ENCODE data around the gene ZBTB32.

Gene ZBTB32

DNA sequence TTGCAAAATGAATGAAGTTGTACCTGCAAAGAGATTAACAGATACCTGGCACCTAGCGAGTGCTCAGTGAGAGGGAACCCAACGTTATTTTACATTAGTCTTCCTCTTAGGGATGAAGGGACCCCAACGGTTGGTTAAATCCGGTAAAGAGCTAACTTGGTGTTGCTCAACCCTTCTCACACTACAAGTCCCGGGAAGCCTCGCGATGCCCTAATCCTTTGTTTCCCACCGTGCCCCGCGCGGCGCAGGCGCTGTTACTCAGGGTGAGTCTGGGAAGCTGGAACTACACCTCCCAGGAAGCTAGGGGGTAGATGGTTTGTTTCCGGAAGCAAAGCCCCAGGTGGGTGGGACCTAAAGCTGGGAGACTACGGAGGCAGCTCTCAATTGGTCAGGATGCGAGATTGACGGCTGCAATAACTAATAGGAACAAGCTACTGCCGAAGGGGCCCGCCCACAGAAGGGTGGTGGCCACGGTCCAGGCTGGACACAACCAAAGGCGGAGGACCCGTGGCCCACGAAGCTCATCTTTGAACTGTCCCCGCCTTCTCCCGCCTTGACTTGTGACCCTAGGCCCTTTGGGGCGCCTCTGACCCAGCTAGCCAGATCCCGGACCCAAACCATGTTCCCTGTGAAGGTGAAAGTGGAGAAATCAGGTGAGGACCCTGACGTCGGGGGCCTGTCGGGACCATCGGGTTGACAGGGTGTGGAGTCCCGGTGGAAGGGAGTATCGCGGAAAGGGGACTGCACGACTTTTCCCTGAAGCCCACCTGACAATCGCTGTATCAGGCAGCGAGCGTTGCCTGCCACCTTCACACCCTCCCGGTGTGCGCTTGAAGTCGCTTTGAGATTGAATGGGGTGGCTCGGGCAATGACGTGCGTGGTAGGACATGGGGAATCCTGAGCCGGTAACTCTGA, 44.0 kb downstream of the ZBTB32 start, which contains the start of gene LIN37:
Gene LIN37, plus strand, starts transcription at position 471 of the 915 bp plus-strand sequence. Its CDS starts 149 bp downstream, at position 620.
- H3K27me3 ChIP-seq (ENCODE audit: control insufficient read depth in 5 of 5, insufficient read depth in 4 of 5, low read length in 5 of 5): peaks cover 0 to 4% (median 0%) of the 10 kb centered on the region in 5 donors
- peaks cover 0 to 2% (median 0%) of the 10 kb centered on the region in 5 donors for H3K9me3 ChIP-seq (ENCODE audit: control insufficient read depth in 5 of 5, low read length in 5 of 5)
- H3K4me1 ChIP-seq (ENCODE audit: control insufficient read depth in 5 of 5, insufficient read depth in 5 of 5, low read length in 5 of 5): peaks cover 20 to 49% (median 43%) of the 10 kb centered on the region in 5 donors
- H3K36me3 ChIP-seq (ENCODE audit: control insufficient read depth in 5 of 5, insufficient read depth in 5 of 5, low read length in 5 of 5): peaks cover 0 to 23% (median 16%) of the 10 kb centered on the region in 5 donors
- H3K4me3 ChIP-seq (ENCODE audit: low read depth in 1 of 5, low read length in 5 of 5): peak within 1 kb of the TSS; percentile 91 to 98 (median 97)
- peak within 1 kb of the TSS; percentile 70 for H3K27ac ChIP-seq (ENCODE audit: low read depth, low read length)
- peak within 1 kb of the TSS; percentile 77 to 97 (median 93) for H3K9ac ChIP-seq (ENCODE audit: low read length in 5 of 5)

- Histone ChIP-seq H3K9ac (ENCODE audit: low read length in 5 of 5) (peak overlapping the region in 3 of 5 donors; percentile 37 to 59 (median 58)), H3K9me3 (ENCODE audit: control insufficient read depth in 5 of 5, low read length in 5 of 5) (peaks cover 0 to 2% (median 0%) of the 10 kb centered on the region in 5 donors), H3K4me3 (ENCODE audit: low read depth in 1 of 5, low read length in 5 of 5) (no peak overlapping the region), H3K27ac (ENCODE audit: low read depth, low read length) (peak overlapping the region; percentile 41), H3K4me1 (ENCODE audit: control insufficient read depth in 5 of 5, insufficient read depth in 5 of 5, low read length in 5 of 5) (peaks cover 16 to 58% (median 40%) of the 10 kb centered on the region in 5 donors), H3K27me3 (ENCODE audit: control insufficient read depth in 5 of 5, insufficient read depth in 4 of 5, low read length in 5 of 5) (peaks cover 0 to 4% (median 0%) of the 10 kb centered on the region in 5 donors), H3K36me3 (ENCODE audit: control insufficient read depth in 5 of 5, insufficient read depth in 5 of 5, low read length in 5 of 5) (peaks cover 0 to 30% (median 26%) of the 10 kb centered on the region in 5 donors)
These were observed 45.8 kb downstream of the ZBTB32 start for GRCh38 chr19:35750167-35750566.

GRCh38 chr19:35751839-35752745, 47.7 kb downstream of the ZBTB32 start:
- no peak overlapping the region for H3K27ac ChIP-seq (ENCODE audit: low read depth, low read length)
- H3K4me1 ChIP-seq (ENCODE audit: control insufficient read depth in 5 of 5, insufficient read depth in 5 of 5, low read length in 5 of 5): peaks cover 9 to 60% (median 46%) of the 10 kb centered on the region in 5 donors
- no peak overlapping the region for H3K4me3 ChIP-seq (ENCODE audit: low read depth in 1 of 5, low read length in 5 of 5)
- H3K27me3 ChIP-seq (ENCODE audit: control insufficient read depth in 5 of 5, insufficient read depth in 4 of 5, low read length in 5 of 5): peaks cover 0 to 4% (median 0%) of the 10 kb centered on the region in 5 donors
- H3K9ac ChIP-seq (ENCODE audit: low read length in 5 of 5): no peak overlapping the region
- peaks cover 0 to 30% (median 26%) of the 10 kb centered on the region in 5 donors for H3K36me3 ChIP-seq (ENCODE audit: control insufficient read depth in 5 of 5, insufficient read depth in 5 of 5, low read length in 5 of 5)
- H3K9me3 ChIP-seq (ENCODE audit: control insufficient read depth in 5 of 5, low read length in 5 of 5): peaks cover 0 to 2% (median 0%) of the 10 kb centered on the region in 5 donors

GRCh38 chr19:35752746-35753350, 48.5 kb downstream of the ZBTB32 start:
- peaks cover 9 to 64% (median 49%) of the 10 kb centered on the region in 5 donors for H3K4me1 ChIP-seq (ENCODE audit: control insufficient read depth in 5 of 5, insufficient read depth in 5 of 5, low read length in 5 of 5)
- no peak overlapping the region for H3K9ac ChIP-seq (ENCODE audit: low read length in 5 of 5)
- H3K36me3 ChIP-seq (ENCODE audit: control insufficient read depth in 5 of 5, insufficient read depth in 5 of 5, low read length in 5 of 5): peaks cover 0 to 30% (median 26%) of the 10 kb centered on the region in 5 donors
- peaks cover 0 to 4% (median 0%) of the 10 kb centered on the region in 5 donors for H3K27me3 ChIP-seq (ENCODE audit: control insufficient read depth in 5 of 5, insufficient read depth in 4 of 5, low read length in 5 of 5)
- H3K27ac ChIP-seq (ENCODE audit: low read depth, low read length): no peak overlapping the region
- no peak overlapping the region for H3K4me3 ChIP-seq (ENCODE audit: low read depth in 1 of 5, low read length in 5 of 5)
- peaks cover 0 to 2% (median 0%) of the 10 kb centered on the region in 5 donors for H3K9me3 ChIP-seq (ENCODE audit: control insufficient read depth in 5 of 5, low read length in 5 of 5)

- H3K9ac ChIP-seq (ENCODE audit: low read length in 5 of 5): peak overlapping the region in 2 of 5 donors; percentile 18 to 21
- peaks cover 4 to 62% (median 50%) of the 10 kb centered on the region in 5 donors for H3K4me1 ChIP-seq (ENCODE audit: control insufficient read depth in 5 of 5, insufficient read depth in 5 of 5, low read length in 5 of 5)
These were observed 49.4 kb downstream of the ZBTB32 start for GRCh38 chr19:35753634-35754369.

GRCh38 chr19:35754370-35755130, 50.2 kb downstream of the ZBTB32 start:
- peak overlapping the region in 2 of 5 donors; percentile 54 to 99 for H3K4me3 ChIP-seq (ENCODE audit: low read depth in 1 of 5, low read length in 5 of 5)

More at GRCh38 chr19:35753634-35754369, 49.4 kb downstream of the ZBTB32 start:
- H3K9me3 ChIP-seq (ENCODE audit: control insufficient read depth in 5 of 5, low read length in 5 of 5): no peaks in the 10 kb centered on the region
- H3K4me3 ChIP-seq (ENCODE audit: low read depth in 1 of 5, low read length in 5 of 5): no peak overlapping the region
- H3K27me3 ChIP-seq (ENCODE audit: control insufficient read depth in 5 of 5, insufficient read depth in 4 of 5, low read length in 5 of 5): no peaks in the 10 kb centered on the region
- H3K27ac ChIP-seq (ENCODE audit: low read depth, low read length): peak overlapping the region; percentile 96
- peaks cover 0 to 30% (median 26%) of the 10 kb centered on the region in 5 donors for H3K36me3 ChIP-seq (ENCODE audit: control insufficient read depth in 5 of 5, insufficient read depth in 5 of 5, low read length in 5 of 5)

GRCh38 chr19:35755131-35755549, 50.8 kb downstream of the ZBTB32 start:
- peak overlapping the region in 4 of 5 donors; percentile 54 to 99 (median 84) for H3K4me3 ChIP-seq (ENCODE audit: low read depth in 1 of 5, low read length in 5 of 5)
- no peaks in the 10 kb centered on the region for H3K9me3 ChIP-seq (ENCODE audit: control insufficient read depth in 5 of 5, low read length in 5 of 5)
- peak overlapping the region; percentile 96 for H3K27ac ChIP-seq (ENCODE audit: low read depth, low read length)
- H3K4me1 ChIP-seq (ENCODE audit: control insufficient read depth in 5 of 5, insufficient read depth in 5 of 5, low read length in 5 of 5): peaks cover 0 to 60% (median 45%) of the 10 kb centered on the region in 5 donors
- H3K9ac ChIP-seq (ENCODE audit: low read length in 5 of 5): peak overlapping the region in 1 of 5 donors; percentile 11
- peaks cover 0 to 30% (median 26%) of the 10 kb centered on the region in 5 donors for H3K36me3 ChIP-seq (ENCODE audit: control insufficient read depth in 5 of 5, insufficient read depth in 5 of 5, low read length in 5 of 5)
- no peaks in the 10 kb centered on the region for H3K27me3 ChIP-seq (ENCODE audit: control insufficient read depth in 5 of 5, insufficient read depth in 4 of 5, low read length in 5 of 5)

More at GRCh38 chr19:35754370-35755130, 50.2 kb downstream of the ZBTB32 start:
- Histone ChIP-seq H3K27me3 (ENCODE audit: control insufficient read depth in 5 of 5, insufficient read depth in 4 of 5, low read length in 5 of 5) (no peaks in the 10 kb centered on the region), H3K27ac (ENCODE audit: low read depth, low read length) (peak overlapping the region; percentile 96), H3K9me3 (ENCODE audit: control insufficient read depth in 5 of 5, low read length in 5 of 5) (no peaks in the 10 kb centered on the region), H3K4me1 (ENCODE audit: control insufficient read depth in 5 of 5, insufficient read depth in 5 of 5, low read length in 5 of 5) (peaks cover 0 to 62% (median 49%) of the 10 kb centered on the region in 5 donors), H3K9ac (ENCODE audit: low read length in 5 of 5) (peak overlapping the region in 1 of 5 donors; percentile 35), H3K36me3 (ENCODE audit: control insufficient read depth in 5 of 5, insufficient read depth in 5 of 5, low read length in 5 of 5) (peaks cover 0 to 30% (median 26%) of the 10 kb centered on the region in 5 donors)

Data from subcutaneous abdominal adipose tissue (tissue), 5 donors.